Progenitor cell of endocrine pancreas (in vitro differentiated cells): ENCODE data around the gene WDR43. TPM values are rescaled to one million over a fixed set of nuclear protein-coding genes. Genes with fewer than 3 reads are reported as not detected.

Experiments
- DNase-seq: peaks from one replicate; pipeline ENCODE4 v3.0.0; 2021; ENCODE audit warnings: low spot score; ENCODE audit not compliant: unreplicated experiment
- H3K27ac Mint-ChIP-seq: 2 replicates; pipeline ENCODE4 v1.8.0; 2021; ENCODE audit warnings: mild to moderate bottlenecking, moderate library complexity, mixed read lengths
- H3K27me3 Mint-ChIP-seq: 2 replicates; pipeline ENCODE4 v1.8.0; 2021; ENCODE audit warnings: mixed read lengths
- H3K36me3 Mint-ChIP-seq: 2 replicates; pipeline ENCODE4 v1.8.0; 2022; ENCODE audit warnings: mixed read lengths; ENCODE audit not compliant: insufficient read depth
- H3K4me1 Mint-ChIP-seq: 2 replicates; pipeline ENCODE4 v1.8.0; 2021; ENCODE audit warnings: low read depth, mixed read lengths
- H3K4me3 Mint-ChIP-seq: 2 replicates; pipeline ENCODE4 v1.8.0; 2021; ENCODE audit warnings: low read depth, mild to moderate bottlenecking, moderate library complexity, mixed read lengths
- H3K9me3 Mint-ChIP-seq: 2 replicates; pipeline ENCODE4 v1.8.0; 2021; ENCODE audit warnings: low read depth, mixed read lengths
- total RNA-seq: library from RNA; stranded (reverse); gene quantifications from 2 replicates; pipeline ENCODE4 v1.2.1, GENCODE V29; 2021
- TF ChIP-seq, protein P1 (sequence below): fragments of 200-600 bp; sonication (generic); IDR thresholded peaks from one replicate; pipeline ENCODE4 v1.5.0; 2021; ENCODE audit warnings: antibody characterized with exemption, mild to moderate bottlenecking; ENCODE audit not compliant: unreplicated experiment

WDR43 gene
- total RNA-seq, 1 donor from 2014 or later, result 57.2 TPM

- no peaks in the 10 kb centered on the region for H3K36me3 Mint-ChIP-seq
- H3K9me3 Mint-ChIP-seq, result no peaks in the 10 kb centered on the region
- no peak overlapping the region for H3K4me3 Mint-ChIP-seq
- peaks cover 14% of the 10 kb centered on the region for H3K4me1 Mint-ChIP-seq
- no peak for DNase-seq
- peaks cover 55% of the 10 kb centered on the region for H3K27me3 Mint-ChIP-seq
- TF ChIP-seq, protein P1, sequence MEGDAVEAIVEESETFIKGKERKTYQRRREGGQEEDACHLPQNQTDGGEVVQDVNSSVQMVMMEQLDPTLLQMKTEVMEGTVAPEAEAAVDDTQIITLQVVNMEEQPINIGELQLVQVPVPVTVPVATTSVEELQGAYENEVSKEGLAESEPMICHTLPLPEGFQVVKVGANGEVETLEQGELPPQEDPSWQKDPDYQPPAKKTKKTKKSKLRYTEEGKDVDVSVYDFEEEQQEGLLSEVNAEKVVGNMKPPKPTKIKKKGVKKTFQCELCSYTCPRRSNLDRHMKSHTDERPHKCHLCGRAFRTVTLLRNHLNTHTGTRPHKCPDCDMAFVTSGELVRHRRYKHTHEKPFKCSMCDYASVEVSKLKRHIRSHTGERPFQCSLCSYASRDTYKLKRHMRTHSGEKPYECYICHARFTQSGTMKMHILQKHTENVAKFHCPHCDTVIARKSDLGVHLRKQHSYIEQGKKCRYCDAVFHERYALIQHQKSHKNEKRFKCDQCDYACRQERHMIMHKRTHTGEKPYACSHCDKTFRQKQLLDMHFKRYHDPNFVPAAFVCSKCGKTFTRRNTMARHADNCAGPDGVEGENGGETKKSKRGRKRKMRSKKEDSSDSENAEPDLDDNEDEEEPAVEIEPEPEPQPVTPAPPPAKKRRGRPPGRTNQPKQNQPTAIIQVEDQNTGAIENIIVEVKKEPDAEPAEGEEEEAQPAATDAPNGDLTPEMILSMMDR, result no peak
- no peak overlapping the region for H3K27ac Mint-ChIP-seq
Measured at GRCh38 chr2:28997237-28997846, 102.9 kb downstream of the WDR43 start.

Other genes starting within 250 kb of the WDR43 start
- 192 and 193 TPM in 2 replicates for gene PPP1CB, start 142.8 kb upstream of the WDR43 start, total RNA-seq
- 1.6 and 2.0 TPM in 2 replicates for gene SPDYA, start 83.8 kb upstream of the WDR43 start, total RNA-seq
- gene TRMT61B, start 24.4 kb upstream of the WDR43 start, total RNA-seq, result 22.6 and 26.0 TPM in 2 replicates
- gene TOGARAM2, start 86.6 kb downstream of the WDR43 start, total RNA-seq, result 0.86 and 0.98 TPM in 2 replicates
- not detected in 2 replicates for gene PCARE, start 179.9 kb downstream of the WDR43 start, total RNA-seq
- gene CLIP4, start 220.7 kb downstream of the WDR43 start, total RNA-seq, result 13.7 and 16.0 TPM in 2 replicates